ENCODE results near the gene ATP7B. TPM values are rescaled to one million over a fixed set of nuclear protein-coding genes. Genes with fewer than 3 reads are reported as not detected.
"Not testable (repeated sequence)": the region's sequence is repeated elsewhere in the genome, so short reads cannot be mapped to it uniquely, and the experiment has no call there.

Gene ATP7B
- total and polyA plus RNA-seq, 2 of the 4 experiments (the other 2 are of a cell fraction) = 2.7 to 2.9 TPM

DNA sequence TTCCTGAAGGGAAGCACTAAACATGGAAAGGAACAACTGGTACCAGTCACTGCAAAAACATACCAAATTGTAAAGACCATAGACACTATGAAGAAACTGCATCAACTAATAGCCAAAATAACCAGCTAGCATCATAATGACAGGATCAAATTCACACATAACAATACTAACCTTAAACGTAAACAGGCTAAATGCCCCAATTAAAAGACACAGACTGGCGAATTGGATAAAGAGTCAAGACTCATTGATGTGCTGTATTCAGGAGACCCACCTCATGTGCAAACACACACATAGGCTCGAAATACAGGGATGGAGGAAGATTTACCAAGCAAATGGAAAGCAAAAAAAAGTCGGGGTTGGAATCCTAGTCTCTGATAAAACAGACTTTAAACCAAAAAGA lies 26.3 kb downstream of the ATP7B start:
- H3K4me3 ChIP-seq (ENCODE audit: insufficient read depth, low read depth, low read length); H2BK5ac ChIP-seq (ENCODE audit: low read depth, low read length, poor library complexity, severe bottlenecking); H2AFZ ChIP-seq (replicated peaks; ENCODE audit: low read length, poor library complexity); DNase-seq; ATAC-seq (ENCODE audit: low read depth); H3K9ac ChIP-seq (ENCODE audit: low read depth, low read length); H3K18ac ChIP-seq (ENCODE audit: low read depth, low read length); CTCF ChIA-PET; H3K9me3 ChIP-seq (ENCODE audit: control insufficient read depth, insufficient read depth, low read length); H3K9me1 ChIP-seq (ENCODE audit: insufficient read depth, low read length); H3K56ac ChIP-seq (ENCODE audit: extremely low read depth, insufficient read depth, low read length); dilution Hi-C loops (cut with HindIII; ENCODE audit: low sequenced_read_pairs, unreplicated experiment); H3K79me1 ChIP-seq (ENCODE audit: low read depth in 1 of 2, low read length in 2 of 2); POLR2A ChIA-PET (ENCODE audit: unreplicated experiment); BruUV-seq (replicated peaks); H2BK15ac ChIP-seq (ENCODE audit: low read depth, low read length); H2AK5ac ChIP-seq (ENCODE audit: low read depth, low read length); H4K5ac ChIP-seq (ENCODE audit: low read depth, low read length); H3K14ac ChIP-seq (replicated peaks; ENCODE audit: low read depth, low read length); H2BK120ac ChIP-seq (ENCODE audit: low read depth, low read length); H4K20me1 ChIP-seq (ENCODE audit: insufficient read depth, low read length); H2BK20ac ChIP-seq (ENCODE audit: low read depth, low read length); H3K4me1 ChIP-seq (ENCODE audit: control insufficient read depth, insufficient read depth, low read length); H3K27ac ChIP-seq (ENCODE audit: insufficient read depth, low read length); intact Hi-C loops (cut with micrococcal nuclease); H3K27me3 ChIP-seq (ENCODE audit: control insufficient read depth, insufficient read depth, low read length); H3K4ac ChIP-seq (ENCODE audit: low read depth, low read length); H4K91ac ChIP-seq (ENCODE audit: insufficient read depth, low read depth, low read length); H3K4me2 ChIP-seq (ENCODE audit: low read depth, low read length); H3K23ac ChIP-seq (ENCODE audit: low read depth, low read length); H2AK9ac ChIP-seq (replicated peaks; ENCODE audit: low read depth, low read length, poor library complexity); H3K36me3 ChIP-seq (ENCODE audit: control insufficient read depth, insufficient read depth, low read length); H4K8ac ChIP-seq (ENCODE audit: low read depth in 2 of 2, low read length in 2 of 2): not testable (repeated sequence)
- WGBS, 2 experiments (ENCODE audit: extremely low coverage in 2 of 2, insufficient read length in 1 of 2) = no CpG with 5 or more reads among the region's 4 CpGs
- in situ Hi-C loops (cut with MboI; ENCODE audit: low sequenced_read_pairs) = loop anchor here (5.0 kb wide), 1 partner anchor 67 kb away; no protein-coding TSS in a partner anchor

DNA sequence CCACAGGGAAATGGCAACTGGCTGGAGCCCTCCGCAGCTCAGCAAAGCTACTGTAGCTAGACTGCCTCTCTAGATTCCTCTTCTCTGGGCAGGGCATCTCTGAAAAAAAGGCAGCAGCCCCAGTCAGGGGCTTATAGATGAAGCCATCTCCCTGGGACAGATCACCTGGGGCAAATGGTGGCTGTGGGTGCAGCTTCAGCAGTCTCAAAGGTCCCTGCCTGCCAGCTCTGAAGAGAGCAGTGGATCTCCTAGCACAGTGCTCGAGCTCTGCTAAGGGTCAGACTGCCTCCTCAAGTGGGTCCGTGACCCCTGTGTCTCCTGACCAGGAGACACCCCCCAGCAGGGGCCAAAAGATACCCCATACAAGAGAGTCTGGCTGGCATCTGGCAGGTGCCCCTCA lies 28.0 kb downstream of the ATP7B start:
- H3K79me1 ChIP-seq (ENCODE audit: low read depth in 1 of 2, low read length in 2 of 2); H3K4ac ChIP-seq (ENCODE audit: low read depth, low read length); H3K56ac ChIP-seq (ENCODE audit: extremely low read depth, insufficient read depth, low read length); H3K27me3 ChIP-seq (ENCODE audit: control insufficient read depth, insufficient read depth, low read length); H4K8ac ChIP-seq (ENCODE audit: low read depth in 2 of 2, low read length in 2 of 2); H2BK5ac ChIP-seq (ENCODE audit: low read depth, low read length, poor library complexity, severe bottlenecking); H2BK120ac ChIP-seq (ENCODE audit: low read depth, low read length); H2AFZ ChIP-seq (replicated peaks; ENCODE audit: low read length, poor library complexity); H2BK20ac ChIP-seq (ENCODE audit: low read depth, low read length); BruUV-seq (replicated peaks); intact Hi-C loops (cut with micrococcal nuclease); H3K23ac ChIP-seq (ENCODE audit: low read depth, low read length); H4K91ac ChIP-seq (ENCODE audit: insufficient read depth, low read depth, low read length); H3K9ac ChIP-seq (ENCODE audit: low read depth, low read length); ATAC-seq (ENCODE audit: low read depth); H3K27ac ChIP-seq (ENCODE audit: insufficient read depth, low read length); H3K14ac ChIP-seq (replicated peaks; ENCODE audit: low read depth, low read length); CTCF ChIA-PET; H3K4me2 ChIP-seq (ENCODE audit: low read depth, low read length); H3K36me3 ChIP-seq (ENCODE audit: control insufficient read depth, insufficient read depth, low read length); H3K9me1 ChIP-seq (ENCODE audit: insufficient read depth, low read length); H3K4me1 ChIP-seq (ENCODE audit: control insufficient read depth, insufficient read depth, low read length); DNase-seq; H3K18ac ChIP-seq (ENCODE audit: low read depth, low read length); H2AK9ac ChIP-seq (replicated peaks; ENCODE audit: low read depth, low read length, poor library complexity); H3K9me3 ChIP-seq (ENCODE audit: control insufficient read depth, insufficient read depth, low read length); dilution Hi-C loops (cut with HindIII; ENCODE audit: low sequenced_read_pairs, unreplicated experiment); H4K5ac ChIP-seq (ENCODE audit: low read depth, low read length); H2AK5ac ChIP-seq (ENCODE audit: low read depth, low read length); H3K4me3 ChIP-seq (ENCODE audit: insufficient read depth, low read depth, low read length); H4K20me1 ChIP-seq (ENCODE audit: insufficient read depth, low read length); H2BK15ac ChIP-seq (ENCODE audit: low read depth, low read length): not testable (repeated sequence)
- 80% methylated on average over 1 of the region's 3 CpGs; no CpG with 5 or more reads in 1 of the 2 experiments for WGBS, 2 experiments (ENCODE audit: extremely low coverage in 2 of 2, insufficient read length in 1 of 2)
- in situ Hi-C loops (cut with MboI; ENCODE audit: low sequenced_read_pairs) = loop anchor here (5.0 kb wide), 1 partner anchor 69 kb away; no protein-coding TSS in a partner anchor
- POLR2A ChIA-PET (ENCODE audit: unreplicated experiment) = interaction anchor here (0.8 kb wide), 1 partner anchor 599 kb away, joined by 5 read pairs; no protein-coding TSS in a partner anchor

Data from IMR-90 (cell line).